Measurements from ENCODE around the gene ANKFY1. TPM values are rescaled to one million over a fixed set of nuclear protein-coding genes. Genes with fewer than 3 reads are reported as not detected.

Gene ANKFY1
- total RNA-seq, 4 donors from 2014 or later: 12.6 to 26.9 (median 13.5) TPM

- Histone ChIP-seq H3K36me3 (no peaks in the 10 kb centered on the region), H3K9me3 (no peaks in the 10 kb centered on the region), H3K4me3 (no peak overlapping the region), H3K27me3 (no peaks in the 10 kb centered on the region), H3K4me1 (peaks cover 52 to 54% of the 10 kb centered on the region in 2 donors), H3K27ac (peak overlapping the region in 3 of 4 donors; percentile 20 to 98 (median 50))
- DNase-seq (no peak), ATAC-seq (no peak)
- TF ChIP-seq POLR2A (IDR thresholded peaks at IDR 0.05): no peak
- TF ChIP-seq, protein P1, sequence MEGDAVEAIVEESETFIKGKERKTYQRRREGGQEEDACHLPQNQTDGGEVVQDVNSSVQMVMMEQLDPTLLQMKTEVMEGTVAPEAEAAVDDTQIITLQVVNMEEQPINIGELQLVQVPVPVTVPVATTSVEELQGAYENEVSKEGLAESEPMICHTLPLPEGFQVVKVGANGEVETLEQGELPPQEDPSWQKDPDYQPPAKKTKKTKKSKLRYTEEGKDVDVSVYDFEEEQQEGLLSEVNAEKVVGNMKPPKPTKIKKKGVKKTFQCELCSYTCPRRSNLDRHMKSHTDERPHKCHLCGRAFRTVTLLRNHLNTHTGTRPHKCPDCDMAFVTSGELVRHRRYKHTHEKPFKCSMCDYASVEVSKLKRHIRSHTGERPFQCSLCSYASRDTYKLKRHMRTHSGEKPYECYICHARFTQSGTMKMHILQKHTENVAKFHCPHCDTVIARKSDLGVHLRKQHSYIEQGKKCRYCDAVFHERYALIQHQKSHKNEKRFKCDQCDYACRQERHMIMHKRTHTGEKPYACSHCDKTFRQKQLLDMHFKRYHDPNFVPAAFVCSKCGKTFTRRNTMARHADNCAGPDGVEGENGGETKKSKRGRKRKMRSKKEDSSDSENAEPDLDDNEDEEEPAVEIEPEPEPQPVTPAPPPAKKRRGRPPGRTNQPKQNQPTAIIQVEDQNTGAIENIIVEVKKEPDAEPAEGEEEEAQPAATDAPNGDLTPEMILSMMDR (IDR thresholded peaks at IDR 0.05 in 4 of 5, conservative IDR thresholded peaks at IDR 0.05 in 1 of 5): no peak
- in situ Hi-C loops (cut with MboI; ENCODE audit: low sequenced_read_pairs in 4 of 4) (no loop called here), intact Hi-C loops (cut with DNase I; ENCODE audit: low total_unique reads) (no loop called here)
Measured at GRCh38 chr17:4134721-4135120, 129.1 kb downstream of the ANKFY1 start.

DNA sequence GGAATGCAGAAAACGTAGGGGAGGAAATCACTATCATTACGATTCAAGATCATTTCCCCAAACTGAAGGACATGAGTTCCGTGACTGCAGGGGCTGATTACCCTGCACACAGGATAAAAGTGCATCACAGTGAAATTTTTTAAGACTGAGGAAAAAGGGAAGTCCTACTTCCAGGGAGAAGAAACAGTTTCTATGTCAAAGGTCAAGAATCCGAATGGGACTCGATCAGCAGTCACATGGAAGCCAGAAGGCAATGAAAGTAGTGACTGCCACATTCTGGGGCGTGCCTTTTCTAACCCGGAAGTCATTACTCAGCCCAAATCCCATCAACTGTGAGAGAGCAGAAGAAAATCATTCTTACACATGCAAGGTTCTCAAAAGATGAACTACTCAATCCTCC is 133.1 kb downstream of the ANKFY1 start:
- H3K4me3 ChIP-seq: no peak overlapping the region
- DNase-seq: no peak
- H3K27ac ChIP-seq: peak overlapping the region in 3 of 4 donors; percentile 5 to 44 (median 27)
- peaks cover 15 to 17% of the 10 kb centered on the region in 2 donors for H3K4me1 ChIP-seq
- no peaks in the 10 kb centered on the region for H3K27me3 ChIP-seq
- intact Hi-C loops (cut with DNase I; ENCODE audit: low total_unique reads): no loop called here
- TF ChIP-seq, protein P1 (IDR thresholded peaks at IDR 0.05 in 4 of 5, conservative IDR thresholded peaks at IDR 0.05 in 1 of 5): no peak
- no peak for TF ChIP-seq POLR2A (IDR thresholded peaks at IDR 0.05)
- ATAC-seq: no peak
- no peaks in the 10 kb centered on the region for H3K36me3 ChIP-seq
- H3K9me3 ChIP-seq: no peaks in the 10 kb centered on the region
- in situ Hi-C loops (cut with MboI; ENCODE audit: low sequenced_read_pairs in 4 of 4): no loop called here

GRCh38 chr17:4127555-4127954 is 136.2 kb downstream of the ANKFY1 start:
- ATAC-seq (no peak), DNase-seq (no peak)
- intact Hi-C loops (cut with DNase I; ENCODE audit: low total_unique reads) (no loop called here), in situ Hi-C loops (cut with MboI; ENCODE audit: low sequenced_read_pairs in 4 of 4) (no loop called here)
- Histone ChIP-seq H3K9me3 (no peaks in the 10 kb centered on the region), H3K27me3 (no peaks in the 10 kb centered on the region), H3K4me1 (peaks cover 3 to 9% of the 10 kb centered on the region in 2 donors), H3K27ac (no peak overlapping the region), H3K36me3 (peaks cover 0 to 14% of the 10 kb centered on the region in 2 donors), H3K4me3 (no peak overlapping the region)
- TF ChIP-seq, protein P1 (IDR thresholded peaks at IDR 0.05 in 4 of 5, conservative IDR thresholded peaks at IDR 0.05 in 1 of 5): no peak
- TF ChIP-seq POLR2A (IDR thresholded peaks at IDR 0.05): no peak

- no peaks in the 10 kb centered on the region for H3K9me3 ChIP-seq
- peaks cover 0 to 2% of the 10 kb centered on the region in 2 donors for H3K4me1 ChIP-seq
- H3K27me3 ChIP-seq: no peaks in the 10 kb centered on the region
- intact Hi-C loops (cut with DNase I; ENCODE audit: low total_unique reads) (no loop called here), in situ Hi-C loops (cut with MboI; ENCODE audit: low sequenced_read_pairs in 4 of 4) (no loop called here)
- ATAC-seq (no peak), DNase-seq (no peak)
- no peak for TF ChIP-seq POLR2A (IDR thresholded peaks at IDR 0.05)
- TF ChIP-seq, protein P1 (IDR thresholded peaks at IDR 0.05 in 4 of 5, conservative IDR thresholded peaks at IDR 0.05 in 1 of 5): no peak
- H3K4me3 ChIP-seq: no peak overlapping the region
- H3K36me3 ChIP-seq: peaks cover 0 to 30% of the 10 kb centered on the region in 2 donors
- H3K27ac ChIP-seq: no peak overlapping the region
Measured at GRCh38 chr17:4125552-4125951, 138.2 kb downstream of the ANKFY1 start.

GRCh38 chr17:4124999-4125398 is 138.8 kb downstream of the ANKFY1 start:
- Histone ChIP-seq H3K27ac (no peak overlapping the region), H3K27me3 (no peaks in the 10 kb centered on the region), H3K4me1 (no peaks in the 10 kb centered on the region), H3K4me3 (no peak overlapping the region), H3K9me3 (no peaks in the 10 kb centered on the region), H3K36me3 (peaks cover 0 to 32% of the 10 kb centered on the region in 2 donors)
- ATAC-seq (no peak), DNase-seq (no peak)
- no peak for TF ChIP-seq POLR2A (IDR thresholded peaks at IDR 0.05)
- TF ChIP-seq, protein P1 (IDR thresholded peaks at IDR 0.05 in 4 of 5, conservative IDR thresholded peaks at IDR 0.05 in 1 of 5): no peak
- intact Hi-C loops (cut with DNase I; ENCODE audit: low total_unique reads): no loop called here
- in situ Hi-C loops (cut with MboI; ENCODE audit: low sequenced_read_pairs in 4 of 4): no loop called here

Measured in gastrocnemius medialis (tissue), 4 donors.